Left kidney (tissue), 2 donors: Measurements from ENCODE around the gene PPARA. TPM values are rescaled to one million over a fixed set of nuclear protein-coding genes. Genes with fewer than 3 reads are reported as not detected.
A peak's percentile ranks its signal among the peaks of the same experiment; 100 is the strongest.
"Not testable (repeated sequence)": the region's sequence is repeated elsewhere in the genome, so short reads cannot be mapped to it uniquely, and the experiment has no call there.

Experiments used
- DNase-seq: peaks from one replicate; pipeline ENCODE4 v3.0.0-alpha.2; 2013
- polyA plus RNA-seq: library from polyadenylated mRNA; unstranded; fragments of 120-200 nt; gene quantifications from one replicate; pipeline ENCODE4 v1.2.1, GENCODE V29; 2013; ENCODE audit not compliant: insufficient read length

PPARA gene
- polyA plus RNA-seq, 1 donor: 32.4 TPM

- DNase-seq: no peak
Observed at GRCh38 chr22:46241396-46242007, 91.2 kb downstream of the PPARA start.

DNA sequence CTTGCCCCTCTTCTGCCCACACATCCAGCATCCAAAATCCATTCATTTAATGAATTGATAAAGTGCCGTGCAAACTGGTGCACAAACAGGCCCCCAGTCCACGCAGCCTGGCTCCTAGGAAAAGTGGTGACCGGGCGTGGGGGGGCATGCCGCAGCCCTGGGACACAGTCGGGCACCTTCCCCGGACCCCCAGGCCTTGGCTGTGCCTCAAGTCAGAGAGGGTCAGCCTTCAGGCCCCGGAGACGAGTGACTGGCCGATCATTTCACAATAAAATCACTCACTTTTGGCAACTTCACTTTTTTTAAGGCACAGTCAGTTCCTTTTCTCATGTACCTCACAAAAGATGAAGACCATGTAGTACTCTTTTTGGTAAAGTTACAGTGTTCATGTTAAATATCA is 91.8 kb downstream of the PPARA start:
- DNase-seq: no peak

DNA sequence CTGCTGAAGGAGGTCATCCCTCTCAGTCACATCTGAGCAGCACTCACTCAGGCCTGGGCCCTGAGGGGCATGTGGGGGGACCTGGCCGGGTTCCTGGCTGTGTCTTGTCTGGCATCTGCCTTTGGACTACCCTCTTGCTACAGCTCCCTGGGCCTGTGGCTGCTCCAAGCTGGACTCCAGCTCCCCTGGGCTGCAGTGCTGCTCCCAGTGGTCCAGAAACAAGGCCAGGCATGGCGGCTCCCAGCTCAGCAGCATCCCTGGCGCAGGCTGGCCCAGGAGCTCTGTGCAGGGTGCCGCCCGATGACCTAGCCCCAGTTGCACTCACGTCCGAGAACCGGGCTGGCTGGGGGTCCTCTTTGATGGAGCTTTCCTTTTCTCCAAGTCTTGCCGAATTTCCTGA is 94.4 kb downstream of the PPARA start:
- no peak for DNase-seq

DNA sequence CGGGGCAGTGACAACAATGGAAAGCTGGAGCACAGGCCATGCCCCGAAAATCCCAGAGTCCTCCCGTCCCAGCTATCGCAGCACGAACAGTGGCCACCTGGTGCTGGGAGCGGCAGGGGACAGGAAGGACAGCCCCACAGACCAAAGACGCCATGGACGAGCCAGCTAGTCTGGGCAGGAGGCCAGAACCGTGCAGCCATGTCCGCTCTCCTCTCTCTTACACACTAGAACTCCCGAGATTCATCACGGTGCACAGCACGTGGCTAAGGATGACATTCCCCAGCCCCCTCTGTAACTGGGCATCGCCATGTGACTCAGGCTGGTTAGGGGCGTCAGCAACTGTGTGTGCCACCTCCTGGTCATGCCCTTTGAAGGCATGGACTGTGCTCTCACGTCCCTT is 95.2 kb downstream of the PPARA start:
- DNase-seq: no peak

GRCh38 chr22:46246178-46246577 is 95.9 kb downstream of the PPARA start:
- no peak for DNase-seq

GRCh38 chr22:46247443-46247975 is 97.2 kb downstream of the PPARA start:
- no peak for DNase-seq

- peak; percentile 85 for DNase-seq
Observed at GRCh38 chr22:46250035-46250782, 99.9 kb downstream of the PPARA start, which contains the start of gene CDPF1. CDPF1 (minus strand) TSS chr22:46250293; CDS start chr22:46248284, 2,009 bp downstream.

DNA sequence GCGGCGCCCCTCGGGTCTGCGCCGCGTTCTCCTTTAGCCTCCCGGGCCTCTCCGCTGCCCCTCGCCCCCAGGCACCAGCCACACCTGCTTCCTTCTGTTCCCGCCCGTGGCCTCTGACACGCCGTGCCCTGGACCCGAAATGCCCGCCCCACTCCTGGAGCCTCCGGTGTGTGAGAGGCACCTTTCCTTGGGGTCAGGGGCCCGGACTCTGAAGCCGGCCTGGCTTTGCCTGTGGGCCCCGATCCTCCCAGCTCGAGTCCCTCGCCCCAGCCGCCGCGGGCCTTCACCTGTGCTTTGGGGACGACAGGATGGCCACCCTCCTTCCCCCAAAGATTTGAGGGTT is 100.4 kb downstream of the PPARA start:
- no peak for DNase-seq

DNA sequence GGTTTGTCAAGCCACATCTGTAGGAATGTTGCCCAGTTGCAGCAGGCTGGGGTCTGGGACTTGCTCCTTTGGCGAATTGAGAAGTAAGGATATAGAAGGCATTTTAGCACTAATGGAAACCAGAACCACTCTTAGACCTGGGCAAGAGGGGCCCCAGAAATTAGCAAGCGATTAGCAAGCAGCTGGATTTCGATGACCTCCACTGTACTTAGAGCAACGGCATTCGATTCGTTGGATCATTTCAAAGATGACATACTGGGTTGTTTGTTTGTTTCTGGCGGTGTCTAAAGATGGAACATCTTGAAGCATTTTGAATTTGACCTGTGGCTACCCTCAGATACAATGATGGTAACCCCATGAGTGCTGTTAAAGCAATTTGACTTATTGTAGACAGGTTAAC is 100.9 kb downstream of the PPARA start:
- DNase-seq: no peak

DNA sequence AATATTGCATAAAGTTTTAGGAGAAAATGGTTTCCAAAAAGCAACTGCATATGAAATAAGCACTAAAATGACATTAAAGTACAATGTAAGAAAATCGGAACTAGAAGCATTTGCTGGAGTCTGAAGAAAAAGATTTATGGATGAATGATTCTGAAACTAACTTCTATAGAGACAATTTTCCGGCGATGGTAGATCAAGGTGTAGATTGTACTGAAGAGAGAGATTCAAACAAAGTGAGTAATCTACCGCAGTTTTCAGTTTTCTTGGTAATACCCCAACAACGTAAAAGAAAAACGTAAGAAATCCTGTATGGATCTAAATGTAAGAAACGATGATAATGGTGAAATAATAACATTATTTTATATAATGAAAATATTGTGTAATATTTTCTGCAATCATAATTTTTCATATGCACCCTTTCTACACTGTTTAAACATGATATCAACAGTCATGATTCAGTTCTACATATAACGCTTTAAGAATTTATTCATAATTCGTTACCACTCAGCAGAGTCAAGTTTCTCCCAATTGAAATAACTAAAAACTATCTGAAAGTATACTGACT is 101.6 kb downstream of the PPARA start:
- DNase-seq: no peak

DNA sequence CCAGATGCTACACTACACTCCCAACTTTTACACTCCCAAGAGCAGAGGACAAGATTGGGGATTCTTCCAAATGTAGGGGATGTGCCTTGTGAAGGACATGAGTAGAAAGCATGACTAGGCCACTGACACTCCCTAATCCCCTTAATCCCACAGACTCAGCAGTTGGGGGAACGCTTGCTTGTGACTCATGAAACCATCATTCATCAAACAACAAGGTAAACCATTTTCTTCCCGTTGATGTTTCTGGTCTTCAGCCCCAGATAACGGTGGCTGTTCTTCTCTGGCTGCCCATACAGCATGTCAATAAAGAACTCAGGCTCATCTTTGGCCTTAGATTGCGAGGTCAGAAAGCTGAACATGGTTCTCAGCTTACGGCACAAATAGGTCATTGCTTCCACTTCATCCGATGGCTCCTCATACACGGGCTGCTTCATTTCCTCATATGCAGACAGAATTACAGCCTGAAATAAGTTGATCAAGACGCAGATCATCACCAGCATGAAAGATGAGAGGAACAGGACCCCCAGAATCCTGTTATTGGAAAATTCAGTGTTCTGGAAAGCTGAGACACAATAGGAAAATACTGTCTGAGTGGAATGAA is 106.1 kb downstream of the PPARA start:
- no peak for DNase-seq

DNA sequence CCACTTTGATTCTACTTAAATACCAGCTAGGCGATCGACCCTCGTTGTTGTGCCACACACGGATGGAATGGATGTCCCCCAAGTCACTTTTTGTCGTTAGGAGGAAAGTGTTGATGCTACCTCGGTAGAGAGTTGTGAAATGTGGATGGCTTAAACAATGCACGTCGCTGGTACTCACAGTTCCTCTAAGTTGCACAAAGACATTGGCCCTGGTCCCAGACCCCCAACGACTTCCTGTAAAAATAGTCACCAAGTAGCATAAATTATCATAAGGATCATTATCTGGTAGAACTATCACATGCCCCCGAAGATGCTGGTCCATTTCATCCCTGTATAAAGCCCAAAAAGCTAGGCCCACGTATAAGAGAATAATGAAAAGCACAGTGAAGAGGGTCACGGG is 109.0 kb downstream of the PPARA start:
- DNase-seq: no peak

GRCh38 chr22:46260038-46260437 is 109.7 kb downstream of the PPARA start:
- DNase-seq: no peak

DNA sequence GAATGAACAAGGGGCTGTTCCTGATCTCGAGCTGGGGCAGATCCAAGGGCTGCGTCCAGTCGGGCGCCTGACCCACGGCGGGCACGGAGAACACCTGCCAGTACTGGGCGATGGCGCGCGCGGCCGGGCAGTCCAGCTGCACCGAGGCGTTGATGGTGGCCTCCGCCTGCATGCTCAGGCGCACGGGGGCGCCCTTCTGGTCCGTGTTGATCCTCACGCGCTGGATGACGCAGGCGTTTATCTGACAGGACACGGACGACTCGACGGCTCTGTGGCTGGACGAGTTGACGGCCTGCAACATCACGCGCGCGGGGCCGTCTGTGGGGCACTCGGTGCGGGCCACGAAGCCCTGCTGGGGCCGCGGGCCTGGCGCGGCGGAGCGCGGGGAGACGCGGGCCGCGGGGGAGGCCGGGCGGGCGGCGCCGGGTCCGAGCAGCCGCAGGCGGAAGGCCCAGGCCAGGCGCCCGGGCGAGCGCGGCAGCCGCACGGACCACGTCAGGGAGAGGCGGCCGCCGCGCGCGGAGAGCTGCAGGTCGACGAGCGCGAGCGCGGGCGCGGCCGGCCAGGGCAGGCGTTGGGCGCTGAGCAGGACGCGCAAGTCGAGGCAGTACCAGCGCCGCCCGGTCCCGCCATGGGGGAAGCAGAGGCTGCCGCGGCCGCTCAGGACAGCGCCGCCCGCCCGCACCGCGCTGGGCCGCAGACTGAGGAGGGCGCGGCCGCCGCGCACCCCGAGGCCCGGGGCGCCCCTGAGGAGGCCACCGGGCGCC is 112.3 kb downstream of the PPARA start:
- no peak for DNase-seq

DNA sequence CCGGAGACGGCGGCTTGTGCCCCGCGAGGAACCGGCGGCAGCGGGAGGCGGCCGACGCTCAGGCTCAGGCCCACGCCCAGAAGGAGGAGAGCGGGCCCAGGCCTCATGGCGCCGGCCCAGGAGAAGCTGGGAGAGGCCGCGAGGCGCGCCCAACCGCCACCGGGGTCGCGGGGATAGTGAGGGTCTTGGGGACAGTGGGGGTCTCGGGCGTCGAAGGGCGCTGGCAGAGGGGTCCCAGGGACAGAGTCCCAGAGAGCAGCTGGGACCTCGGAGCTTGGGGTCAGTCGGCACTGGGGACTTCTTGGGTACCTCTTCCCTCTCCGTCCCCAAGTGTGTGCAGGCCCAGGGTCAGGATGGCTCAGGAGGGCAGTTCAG is 112.9 kb downstream of the PPARA start, which contains the start of gene PKDREJ:
PKDREJ (minus strand) TSS at position 128 of the 375 bp plus-strand sequence; CDS start at position 107, 21 bp downstream.
- DNase-seq: no peak

DNA sequence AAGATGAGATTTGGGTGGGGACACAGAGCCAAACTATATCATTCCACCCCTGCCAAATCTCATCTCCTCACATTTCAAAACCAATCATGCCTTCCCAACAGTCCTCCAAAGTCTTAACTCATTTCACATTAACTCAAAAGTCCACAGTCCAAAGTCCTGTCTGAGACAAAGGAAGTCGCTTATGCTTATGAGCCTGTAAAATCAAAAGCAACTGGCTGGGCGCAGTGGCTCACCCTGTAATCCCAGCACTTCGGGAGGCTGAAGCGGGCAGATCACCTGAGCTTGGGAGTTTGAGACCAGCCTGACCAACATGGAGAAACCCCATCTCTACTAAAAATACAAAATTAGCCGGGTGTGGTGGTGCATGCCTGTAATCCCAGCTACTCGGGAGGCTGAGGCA is 114.2 kb downstream of the PPARA start:
- DNase-seq: not testable (repeated sequence)

GRCh38 chr22:46265627-46266026 is 115.3 kb downstream of the PPARA start:
- DNase-seq: not testable (repeated sequence)

DNA sequence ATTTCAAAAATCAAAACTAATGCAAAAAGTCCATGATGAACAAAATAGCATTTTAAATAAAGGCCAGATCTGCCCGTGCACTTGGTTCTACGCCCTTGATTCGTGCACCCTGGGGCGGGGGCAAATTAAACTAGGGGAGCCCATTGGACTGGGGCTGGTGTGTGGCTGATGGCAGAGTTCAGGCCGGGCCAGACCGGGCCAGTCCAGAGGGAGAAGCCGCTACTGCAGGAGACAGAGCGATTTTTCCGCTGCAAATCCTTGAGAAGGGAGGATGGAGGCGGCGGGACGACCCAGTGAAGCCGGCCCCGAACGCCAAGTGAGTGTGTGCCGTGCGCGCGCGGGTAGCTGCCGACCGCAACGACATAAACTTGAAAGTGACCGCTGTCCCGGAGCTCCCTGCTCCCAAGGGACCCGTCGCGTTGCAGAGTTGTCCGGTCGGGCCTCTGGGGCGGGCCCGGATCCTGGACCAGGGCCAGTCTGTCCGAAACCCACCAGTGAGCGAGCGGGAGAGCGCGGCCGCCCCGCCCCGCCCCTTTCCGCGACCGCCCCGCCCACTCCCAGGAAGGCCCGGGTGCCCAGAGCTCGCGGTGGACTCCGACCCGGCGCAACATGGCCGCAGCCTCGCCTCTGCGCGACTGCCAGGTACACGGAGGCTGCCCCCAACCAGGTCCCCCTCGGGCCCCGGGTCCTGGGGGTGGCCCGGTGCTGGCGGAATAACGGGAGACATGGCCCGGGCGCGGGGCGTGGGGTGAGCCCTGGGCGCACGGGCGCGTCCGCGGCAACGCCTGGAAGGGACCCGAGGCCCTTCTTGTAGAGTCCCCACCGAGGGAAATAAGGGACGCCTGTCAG is 117.3 kb downstream of the PPARA start, which contains the start of gene TTC38:
TTC38 (plus strand) TSS at position 578 of the 849 bp plus-strand sequence; CDS start at position 610, 32 bp downstream.
- DNase-seq: peak; percentile 81

GRCh38 chr22:46269564-46269963 is 119.2 kb downstream of the PPARA start:
- DNase-seq: no peak

- DNase-seq: no peak
Observed at GRCh38 chr22:46272196-46272595, 121.9 kb downstream of the PPARA start.
